GM19463 (cell line): ENCODE results near the gene PEAK3.

Source experiments
- ATAC-seq: cut with Tn5 transposase; IDR thresholded peaks from one replicate; pipeline ENCODE4 v1.9.1; 2021; ENCODE audit warnings: mild to moderate bottlenecking, moderate library complexity; ENCODE audit not compliant: unreplicated experiment

Gene PEAK3, protein sequence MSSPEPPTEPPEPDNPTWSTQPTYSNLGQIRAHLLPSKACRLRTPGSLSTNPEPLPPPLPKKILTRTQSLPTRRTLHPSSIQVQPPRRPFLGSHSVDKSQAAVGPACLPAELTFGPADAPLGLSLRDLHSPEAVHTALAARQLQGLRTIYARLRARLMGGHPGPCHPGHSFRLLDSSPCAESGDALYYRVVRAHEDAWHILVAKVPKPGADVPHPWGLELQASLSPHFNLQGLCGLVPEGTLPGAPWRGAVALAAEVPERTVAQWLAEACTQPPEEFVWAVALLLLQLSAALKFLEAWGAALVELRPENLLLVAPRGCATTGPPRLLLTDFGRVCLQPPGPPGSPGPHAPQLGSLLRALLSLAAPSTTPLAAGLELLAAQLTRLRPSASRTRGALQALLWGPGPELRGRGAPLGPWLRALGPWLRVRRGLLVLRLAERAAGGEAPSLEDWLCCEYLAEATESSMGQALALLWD

DNA sequence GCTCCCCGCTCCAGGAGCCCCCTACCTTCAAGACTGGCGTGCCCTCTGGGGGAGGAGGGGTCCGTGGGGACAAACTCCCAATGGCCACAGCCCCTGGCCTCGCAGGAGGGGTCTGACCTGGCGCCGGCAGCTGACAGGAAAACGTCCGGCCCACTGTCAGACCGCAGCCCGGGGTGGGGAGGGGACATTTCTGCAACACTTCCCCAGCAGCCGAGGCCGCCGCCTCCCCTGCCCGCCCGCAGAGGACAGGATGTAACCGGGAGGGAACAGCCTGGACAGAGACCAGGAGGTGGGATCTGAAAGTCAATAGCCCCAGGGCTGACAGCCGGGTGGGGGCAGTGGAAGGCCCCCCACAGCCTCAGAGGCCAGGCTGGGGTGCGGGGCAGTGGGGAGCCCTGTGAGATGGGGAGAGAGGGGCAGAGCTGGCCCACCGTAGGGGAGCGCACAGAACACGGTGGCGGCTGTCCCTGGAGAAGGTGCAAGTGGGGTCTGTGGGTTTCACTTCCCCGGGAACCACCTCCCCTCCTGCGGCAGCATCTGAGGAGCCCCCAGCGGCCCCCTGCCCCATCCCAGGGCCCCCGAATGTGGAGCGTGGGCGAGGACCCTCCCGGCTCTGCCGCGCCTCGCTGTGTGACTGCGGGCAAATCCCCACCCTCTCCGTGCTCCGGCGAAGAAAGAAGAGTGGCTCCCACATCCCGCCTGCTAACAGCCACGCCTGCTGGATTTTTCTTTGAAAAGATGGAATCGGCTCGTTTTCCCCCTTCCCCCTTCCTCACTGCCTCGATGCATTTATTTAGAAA is at the start of gene PEAK3:
Gene PEAK3 (minus strand): TSS at position 114 of the 800 bp plus-strand sequence. CDS start 1,244 bp downstream, outside the sequence.
- ATAC-seq: no peak

GRCh38 chr19:2330632-2331284 is 48.8 kb upstream of the PEAK3 start:
- no peak for ATAC-seq

GRCh38 chr19:2330255-2330631 is 48.3 kb upstream of the PEAK3 start:
- no peak for ATAC-seq

DNA sequence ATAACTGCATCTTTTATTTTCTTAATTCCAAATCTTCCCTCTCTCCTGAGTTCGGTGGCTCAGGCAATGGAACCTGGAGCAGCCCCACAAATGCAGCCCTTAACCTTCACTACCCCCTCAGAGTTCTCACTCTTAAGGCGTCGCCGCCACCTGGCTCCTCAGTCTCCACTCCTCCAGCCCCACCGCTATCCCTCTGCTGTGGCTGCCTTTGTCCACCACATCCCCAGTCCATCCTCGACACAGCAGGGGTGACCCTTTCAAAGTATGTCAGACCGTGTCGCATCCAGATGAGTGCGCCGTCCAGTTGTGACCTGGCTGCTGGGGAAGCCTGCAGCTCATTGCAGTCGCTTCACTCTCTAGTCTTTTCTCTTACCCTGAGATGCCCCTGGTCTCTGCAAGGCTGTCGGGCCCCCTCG is 47.5 kb upstream of the PEAK3 start:
- ATAC-seq: no peak

- no peak for ATAC-seq
Observed at GRCh38 chr19:2329149-2329478, 47.1 kb upstream of the PEAK3 start.

- ATAC-seq: peak; percentile 63
Observed at GRCh38 chr19:2328401-2329148, 46.6 kb upstream of the PEAK3 start, which contains the start of the genes LSM7 and SPPL2B. TSS of gene LSM7 (minus strand) at chr19:2328586. CDS start at chr19:2328566, 20 bp downstream. TSS of gene SPPL2B (plus strand) at chr19:2328684. CDS start at chr19:2328710, 26 bp downstream.

- no peak for ATAC-seq
Observed at GRCh38 chr19:2327773-2328400, 45.9 kb upstream of the PEAK3 start.

DNA sequence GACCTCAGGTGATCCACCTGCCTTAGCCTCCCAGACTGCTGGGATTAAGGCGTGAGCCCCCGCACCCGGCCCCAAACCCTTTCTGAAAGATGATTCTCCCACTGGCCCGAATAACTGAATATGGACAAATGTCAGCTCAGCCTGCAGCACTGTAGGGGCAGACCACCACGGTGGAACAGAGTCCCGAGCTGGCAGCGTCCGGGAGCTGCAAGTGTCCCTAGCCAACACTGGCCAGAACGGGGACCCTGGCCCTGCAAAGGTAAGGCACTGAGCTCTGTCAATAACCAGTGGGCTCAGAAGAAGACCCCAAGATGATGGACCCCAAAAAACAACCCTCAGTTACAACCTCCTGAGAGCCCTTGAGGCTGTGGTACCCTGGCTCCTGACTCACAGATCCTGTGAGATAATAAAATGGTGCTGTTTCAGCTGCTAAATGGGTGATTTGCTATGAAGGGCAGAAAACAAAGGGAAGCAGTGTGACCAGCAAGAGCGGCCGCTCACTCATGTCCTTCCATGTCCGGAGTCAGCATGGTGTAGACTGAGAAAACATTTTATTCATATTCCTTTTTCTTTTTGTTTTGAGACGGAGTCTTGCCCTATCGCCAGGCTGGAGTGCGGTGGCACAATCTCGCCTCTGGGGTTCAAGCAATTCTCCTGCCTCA is 44.9 kb upstream of the PEAK3 start:
- no peak for ATAC-seq

GRCh38 chr19:2325281-2326046 is 43.5 kb upstream of the PEAK3 start:
- ATAC-seq: no peak

GRCh38 chr19:2324220-2324948 is 42.4 kb upstream of the PEAK3 start:
- ATAC-seq: no peak

DNA sequence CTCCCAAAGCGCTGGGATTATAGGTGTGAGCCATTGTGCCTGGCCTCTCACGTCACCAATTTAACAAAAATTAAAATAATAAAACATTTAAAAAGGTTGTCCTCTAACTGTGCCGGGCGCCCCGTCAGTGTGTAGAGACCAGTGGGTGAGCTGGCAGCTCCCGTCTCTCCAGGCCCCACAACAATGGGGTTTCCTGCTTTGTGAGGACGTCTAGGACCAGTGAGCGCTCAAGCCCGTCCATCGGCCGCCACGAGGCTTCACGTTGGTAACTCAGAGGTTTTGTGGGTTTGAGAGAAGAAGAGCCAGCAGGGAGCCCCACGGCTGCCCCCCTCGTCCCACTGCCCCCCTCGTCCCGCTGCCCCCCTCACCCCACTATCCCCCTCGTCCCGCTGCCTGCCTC is 41.7 kb upstream of the PEAK3 start:
- no peak for ATAC-seq

DNA sequence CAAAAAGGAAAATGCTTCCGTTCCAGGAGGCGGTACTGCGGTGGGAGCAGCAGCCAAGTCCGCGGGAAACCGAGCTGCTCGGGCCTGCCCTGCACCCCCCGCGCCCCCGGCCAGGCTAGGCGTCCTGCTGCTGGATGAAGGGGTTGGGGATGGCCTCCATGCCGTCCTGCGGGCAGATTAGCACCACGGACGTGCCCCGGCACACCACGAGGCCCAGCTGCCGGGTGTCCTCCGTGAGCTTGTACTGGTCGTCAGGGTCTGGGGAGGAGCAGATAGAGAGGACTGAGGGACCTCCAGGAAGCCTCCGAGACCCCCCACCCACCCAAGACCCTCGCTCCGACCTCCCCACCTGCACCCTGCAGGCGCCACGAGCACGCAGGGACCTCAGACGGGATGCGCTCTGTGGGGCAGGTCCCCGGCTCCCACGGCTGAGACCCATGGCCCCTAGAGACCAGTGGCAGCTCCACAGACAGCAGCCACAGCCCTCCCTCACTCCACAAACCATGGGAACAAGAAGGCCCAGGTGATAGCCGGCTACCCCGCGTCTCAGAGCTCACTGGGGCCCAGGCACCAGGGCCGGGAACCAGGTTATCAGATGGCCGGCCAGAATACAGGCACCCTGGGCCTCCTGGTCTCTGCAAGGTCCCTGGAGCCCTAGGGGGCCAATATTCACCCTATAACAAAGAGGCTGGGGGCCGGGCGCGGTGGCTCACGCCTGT is 39.7 kb upstream of the PEAK3 start:
- no peak for ATAC-seq

DNA sequence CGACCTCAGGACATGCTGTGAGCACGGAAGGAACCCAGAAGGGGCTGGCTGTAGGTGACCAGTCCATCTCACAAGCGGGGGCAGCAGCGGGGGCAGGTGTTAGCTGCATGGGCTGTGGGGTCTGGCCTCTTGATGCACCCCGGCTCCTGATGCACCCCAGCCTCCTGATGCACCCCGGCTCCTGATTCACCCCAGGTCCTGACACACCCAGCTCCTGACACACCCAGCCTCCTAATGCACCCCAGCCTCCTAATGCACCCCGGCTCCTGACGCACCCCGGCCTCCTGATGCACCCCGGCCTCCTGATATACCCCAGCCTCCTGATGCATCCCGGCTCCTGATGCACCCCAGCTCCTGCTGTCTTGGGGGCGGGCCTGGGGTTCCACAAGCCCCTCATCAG is 39.0 kb upstream of the PEAK3 start:
- no peak for ATAC-seq

GRCh38 chr19:2320049-2320448 is 38.1 kb upstream of the PEAK3 start:
- ATAC-seq: no peak

DNA sequence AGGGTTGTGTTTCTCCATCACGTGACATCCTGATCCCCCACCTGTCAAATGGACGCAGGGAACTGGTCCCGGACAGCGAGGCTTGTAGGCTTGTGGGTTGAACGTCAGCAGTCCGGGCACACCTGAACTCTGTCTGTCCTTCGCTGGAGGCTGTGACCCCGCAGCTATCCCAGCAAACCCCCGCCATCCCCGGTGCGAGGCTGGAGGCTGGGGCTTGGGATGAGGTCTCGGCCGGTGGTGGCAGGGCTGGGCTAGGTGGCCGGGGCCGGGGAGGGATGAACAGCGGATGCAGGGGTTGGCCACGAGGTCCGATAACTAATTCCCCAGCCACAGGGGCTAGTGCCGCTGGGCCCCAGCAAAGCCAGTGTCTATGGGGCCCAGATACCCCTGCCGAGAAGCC is 37.6 kb upstream of the PEAK3 start:
- no peak for ATAC-seq

DNA sequence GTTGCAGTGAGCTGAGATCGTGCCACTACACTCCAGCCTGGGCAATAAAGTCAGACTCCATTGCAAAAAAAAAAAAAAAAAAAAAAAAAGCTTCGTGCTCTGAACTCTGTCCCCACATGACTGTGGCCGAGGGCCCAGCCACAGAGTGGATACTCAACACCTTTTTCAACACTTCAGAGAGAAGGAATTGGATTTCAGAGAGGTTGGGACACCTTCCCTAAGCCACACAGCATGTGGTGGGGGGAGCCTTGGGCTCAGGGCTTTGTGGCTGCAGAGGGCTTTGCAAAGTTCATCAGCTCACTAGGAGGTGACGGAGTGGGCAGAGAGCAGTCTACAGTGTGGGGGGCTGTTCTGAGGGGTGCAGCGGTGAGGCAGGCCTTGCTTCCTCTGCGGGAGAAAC is 36.9 kb upstream of the PEAK3 start:
- no peak for ATAC-seq

GRCh38 chr19:2317756-2318155 is 35.8 kb upstream of the PEAK3 start:
- no peak for ATAC-seq

- no peak for ATAC-seq
Observed at GRCh38 chr19:2317300-2317699, 35.3 kb upstream of the PEAK3 start.
